Putamen (tissue), 1 donor: ENCODE data around the gene MAD2L1BP.
"Not testable (repeated sequence)": the region's sequence is repeated elsewhere in the genome, so short reads cannot be mapped to it uniquely, and the experiment has no call there.

ENCODE experiments used
- DNase-seq: peaks from one replicate; pipeline ENCODE4 v3.0.0-alpha.2; 2016; ENCODE audit warnings: low spot score

MAD2L1BP gene

GRCh38 chr6:43635387-43636307, at the start of gene MAD2L1BP:
MAD2L1BP (plus strand) TSS chr6:43635840; CDS start chr6:43635876, 36 bp downstream.
- peak; percentile 86 for DNase-seq

GRCh38 chr6:43588194-43588593, 47.4 kb upstream of the MAD2L1BP start:
- DNase-seq, result no peak

GRCh38 chr6:43589564-43589963, 46.1 kb upstream of the MAD2L1BP start:
- DNase-seq, result not testable (repeated sequence)

- DNase-seq, result no peak
Observed at GRCh38 chr6:43593938-43594337, 41.7 kb upstream of the MAD2L1BP start.

- DNase-seq, result no peak
Observed at GRCh38 chr6:43600595-43600994, 35.0 kb upstream of the MAD2L1BP start.

GRCh38 chr6:43604174-43604573, 31.5 kb upstream of the MAD2L1BP start:
- DNase-seq, result no peak

GRCh38 chr6:43606019-43606418, 29.6 kb upstream of the MAD2L1BP start:
- DNase-seq, result no peak

GRCh38 chr6:43608310-43608763, 27.3 kb upstream of the MAD2L1BP start:
- DNase-seq, result peak; percentile 70

GRCh38 chr6:43608807-43609206, 26.8 kb upstream of the MAD2L1BP start:
- DNase-seq, result no peak

GRCh38 chr6:43609402-43609801, 26.2 kb upstream of the MAD2L1BP start:
- DNase-seq, result no peak

GRCh38 chr6:43610431-43610830, 25.2 kb upstream of the MAD2L1BP start:
- DNase-seq, result no peak

- peak; percentile 52 for DNase-seq
Observed at GRCh38 chr6:43613721-43614395, 21.8 kb upstream of the MAD2L1BP start.

GRCh38 chr6:43614396-43614730, 21.3 kb upstream of the MAD2L1BP start:
- DNase-seq, result no peak

- no peak for DNase-seq
Observed at GRCh38 chr6:43616725-43617472, 18.7 kb upstream of the MAD2L1BP start.

GRCh38 chr6:43621078-43621835, 14.4 kb upstream of the MAD2L1BP start:
- no peak for DNase-seq

GRCh38 chr6:43621836-43622180, 13.8 kb upstream of the MAD2L1BP start:
- DNase-seq, result no peak

- no peak for DNase-seq
Observed at GRCh38 chr6:43622541-43622940, 13.1 kb upstream of the MAD2L1BP start.

GRCh38 chr6:43623880-43624785, 11.5 kb upstream of the MAD2L1BP start:
- DNase-seq, result no peak

- no peak for DNase-seq
Observed at GRCh38 chr6:43624786-43625288, 10.8 kb upstream of the MAD2L1BP start.

- no peak for DNase-seq
Observed at GRCh38 chr6:43625393-43625992, 10.1 kb upstream of the MAD2L1BP start.
